ENCODE results near the gene OR4X1.

- no peak for TF ChIP-seq POLR2A (IDR thresholded peaks at IDR 0.05; ENCODE audit: low read depth, low read length)
- no peak for TF ChIP-seq EZH2 (IDR thresholded peaks at IDR 0.05; ENCODE audit: borderline replicate concordance, low read depth, low read length, severe bottlenecking)
- TF ChIP-seq, protein P1, sequence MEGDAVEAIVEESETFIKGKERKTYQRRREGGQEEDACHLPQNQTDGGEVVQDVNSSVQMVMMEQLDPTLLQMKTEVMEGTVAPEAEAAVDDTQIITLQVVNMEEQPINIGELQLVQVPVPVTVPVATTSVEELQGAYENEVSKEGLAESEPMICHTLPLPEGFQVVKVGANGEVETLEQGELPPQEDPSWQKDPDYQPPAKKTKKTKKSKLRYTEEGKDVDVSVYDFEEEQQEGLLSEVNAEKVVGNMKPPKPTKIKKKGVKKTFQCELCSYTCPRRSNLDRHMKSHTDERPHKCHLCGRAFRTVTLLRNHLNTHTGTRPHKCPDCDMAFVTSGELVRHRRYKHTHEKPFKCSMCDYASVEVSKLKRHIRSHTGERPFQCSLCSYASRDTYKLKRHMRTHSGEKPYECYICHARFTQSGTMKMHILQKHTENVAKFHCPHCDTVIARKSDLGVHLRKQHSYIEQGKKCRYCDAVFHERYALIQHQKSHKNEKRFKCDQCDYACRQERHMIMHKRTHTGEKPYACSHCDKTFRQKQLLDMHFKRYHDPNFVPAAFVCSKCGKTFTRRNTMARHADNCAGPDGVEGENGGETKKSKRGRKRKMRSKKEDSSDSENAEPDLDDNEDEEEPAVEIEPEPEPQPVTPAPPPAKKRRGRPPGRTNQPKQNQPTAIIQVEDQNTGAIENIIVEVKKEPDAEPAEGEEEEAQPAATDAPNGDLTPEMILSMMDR (IDR thresholded peaks at IDR 0.05; ENCODE audit: extremely low read depth in 1 of 2, insufficient read depth in 1 of 2, low read depth in 1 of 2, low read length in 2 of 2), result no peak
- no peak for TF ChIP-seq POLR2AphosphoS5 (IDR thresholded peaks at IDR 0.05; ENCODE audit: insufficient read depth, low read depth, low read length)
- no peak for TF ChIP-seq MAX (IDR thresholded peaks at IDR 0.05; ENCODE audit: insufficient read depth, insufficient read length)
These were observed 25.9 kb upstream of the OR4X1 start for GRCh38 chr11:48237727-48238126.

All from endothelial cell of umbilical vein (primary cell).